Inflammatory macrophage (primary cell): ENCODE data around the gene ZNF625.
A peak's percentile ranks its signal among the peaks of the same experiment; 100 is the strongest.
"Not testable (repeated sequence)": the region's sequence is repeated elsewhere in the genome, so short reads cannot be mapped to it uniquely, and the experiment has no call there.

ENCODE experiments used
- DNase-seq, 2 donors: peaks; one replicate each; pipeline ENCODE4 v3.0.0-alpha.2; 2020 to 2022

Gene ZNF625

GRCh38 chr19:12137221-12137940 is 19.2 kb downstream of the ZNF625 start:
- peak in 1 of 2 donors; percentile 49 for DNase-seq

- DNase-seq = no peak
These were observed 23.5 kb downstream of the ZNF625 start for GRCh38 chr19:12133069-12133468.

- DNase-seq = peak; percentile 22 to 43
These were observed 29.8 kb downstream of the ZNF625 start for GRCh38 chr19:12126707-12127106.

GRCh38 chr19:12117201-12117970 is 39.1 kb downstream of the ZNF625 start:
- no peak for DNase-seq

GRCh38 chr19:12113121-12113520 is 43.4 kb downstream of the ZNF625 start:
- DNase-seq = no peak

GRCh38 chr19:12112701-12113100 is 43.8 kb downstream of the ZNF625 start:
- no peak for DNase-seq

- no peak for DNase-seq
These were observed 44.4 kb downstream of the ZNF625 start for GRCh38 chr19:12111943-12112637.

GRCh38 chr19:12111176-12111575 is 45.4 kb downstream of the ZNF625 start:
- DNase-seq = no peak

GRCh38 chr19:12103909-12104308 is 52.6 kb downstream of the ZNF625 start:
- DNase-seq = not testable (repeated sequence)

- DNase-seq = peak; percentile 29 to 57
These were observed 58.5 kb downstream of the ZNF625 start for GRCh38 chr19:12098040-12098439.

- no peak for DNase-seq
These were observed 61.3 kb downstream of the ZNF625 start for GRCh38 chr19:12095111-12095790.
